MCF 10A (cell line): ENCODE data around the gene CORIN. TPM values are rescaled to one million over a fixed set of nuclear protein-coding genes. Genes with fewer than 3 reads are reported as not detected.

Experiments
- BruUV-seq: library from RNA; stranded (reverse); fragments of 400-500 nt; replicated peaks from 2 replicates; lab custom pipeline; 2021; lab: Mats Ljungman, UMichigan
- CTCF ChIA-PET: fragments of 300-600 bp; sonication (Branson Sonifier 250); formaldehyde crosslinking; extraction: SDS; loops from one replicate; lab custom pipeline; 2021; ENCODE audit warnings: antibody characterized with exemption, inconsistent platforms; lab: Yijun Ruan, JAX
- POLR2A ChIA-PET: fragments of 300-600, 350-650 bp; sonication (Branson Sonifier 250); formaldehyde crosslinking; extraction: SDS; loops from one replicate; lab custom pipeline; 2020; ENCODE audit warnings: antibody characterized with exemption, inconsistent platforms; lab: Yijun Ruan, JAX
- DNase-seq: peaks from one replicate; pipeline ENCODE4 v3.0.0-alpha.2; 2018; ENCODE audit not compliant: unreplicated experiment
- H3K27ac Mint-ChIP-seq: one replicate; pipeline ENCODE4 v1.8.0; 2022; ENCODE audit warnings: mild to moderate bottlenecking, low read depth, mixed read lengths; ENCODE audit not compliant: unreplicated experiment
- H3K27me3 Mint-ChIP-seq: one replicate; pipeline ENCODE4 v1.8.0; 2022; ENCODE audit warnings: mixed read lengths; ENCODE audit not compliant: insufficient read depth, unreplicated experiment
- H3K36me3 Mint-ChIP-seq: one replicate; pipeline ENCODE4 v1.8.0; 2022; ENCODE audit warnings: mild to moderate bottlenecking, moderate library complexity, mixed read lengths; ENCODE audit not compliant: insufficient read depth, unreplicated experiment
- H3K4me1 Mint-ChIP-seq: one replicate; pipeline ENCODE4 v1.8.0; 2022; ENCODE audit warnings: mixed read lengths; ENCODE audit not compliant: insufficient read depth, unreplicated experiment
- H3K4me3 Mint-ChIP-seq: one replicate; pipeline ENCODE4 v1.8.0; 2022; ENCODE audit warnings: mild to moderate bottlenecking, moderate library complexity, mixed read lengths; ENCODE audit not compliant: unreplicated experiment
- H3K9me3 Mint-ChIP-seq: one replicate; pipeline ENCODE4 v1.8.0; 2022; ENCODE audit warnings: mixed read lengths; ENCODE audit not compliant: unreplicated experiment
- CTCF ChIP-seq: fragments of 200-600 bp; IDR thresholded peaks from one replicate; pipeline ENCODE4 v1.8.0; 2022; ENCODE audit warnings: antibody characterized with exemption, mild to moderate bottlenecking; ENCODE audit not compliant: unreplicated experiment
- intact Hi-C: fragments of 100-400 bp; cut with micrococcal nuclease; formaldehyde crosslinking; loops from 2 replicates; pipeline ENCODE4 v1.14.1; 2022
- total RNA-seq: library from RNA; stranded (reverse); gene quantifications from 2 replicates; pipeline ENCODE4 v1.2.3, GENCODE V29; 2022

CORIN gene
- total RNA-seq, 1 experiment from 2014 or later, result 1.0 TPM

- ChIA-PET POLR2A (no interaction called here), CTCF (interaction anchor here (1.0 to 1.2 kb wide), 2 partner anchors 19 to 116 kb away, joined by 3 read pairs; no protein-coding TSS in a partner anchor)
- H3K9me3 Mint-ChIP-seq, result no peaks in the 10 kb centered on the region
- no peak for DNase-seq
- no peak overlapping the region for H3K27ac Mint-ChIP-seq
- H3K36me3 Mint-ChIP-seq, result no peaks in the 10 kb centered on the region
- no peak for TF ChIP-seq CTCF
- no peak overlapping the region for H3K4me3 Mint-ChIP-seq
- no TSS peak for BruUV-seq
- H3K27me3 Mint-ChIP-seq, result no peaks in the 10 kb centered on the region
- intact Hi-C loops, result no loop called here
- H3K4me1 Mint-ChIP-seq, result peaks cover 17% of the 10 kb centered on the region
These were observed 20.6 kb downstream of the CORIN start for GRCh38 chr4:47817275-47817674.

DNA sequence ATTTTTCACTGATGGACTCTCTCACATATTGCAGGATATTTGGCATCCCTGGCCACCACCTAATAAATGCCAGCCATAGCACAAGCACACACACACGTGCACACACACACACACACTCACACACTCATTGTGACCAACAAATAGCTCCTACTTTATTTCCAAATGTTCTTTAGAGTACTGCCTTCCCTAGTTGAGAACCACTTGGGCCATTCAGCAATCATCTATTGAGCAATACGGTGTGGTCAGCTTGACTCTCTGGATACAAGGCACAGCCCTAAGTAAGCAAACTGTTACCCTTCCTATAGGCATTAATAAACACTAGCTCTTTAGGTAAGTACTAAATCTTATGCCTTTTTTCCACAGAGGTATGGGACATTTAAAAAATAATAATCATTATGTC lies 21.1 kb downstream of the CORIN start:
- no peak overlapping the region for H3K4me3 Mint-ChIP-seq
- no peaks in the 10 kb centered on the region for H3K9me3 Mint-ChIP-seq
- CTCF ChIA-PET, result interaction anchor here (0.6 to 1.2 kb wide), 4 partner anchors 20 to 116 kb away, joined by 3 to 4 read pairs (median 3); no protein-coding TSS in a partner anchor
- peaks cover 17% of the 10 kb centered on the region for H3K4me1 Mint-ChIP-seq
- DNase-seq, result no peak
- H3K36me3 Mint-ChIP-seq, result no peaks in the 10 kb centered on the region
- BruUV-seq, result no TSS peak
- POLR2A ChIA-PET, result no interaction called here
- intact Hi-C loops, result no loop called here
- no peaks in the 10 kb centered on the region for H3K27me3 Mint-ChIP-seq
- TF ChIP-seq CTCF, result no peak
- no peak overlapping the region for H3K27ac Mint-ChIP-seq

DNA sequence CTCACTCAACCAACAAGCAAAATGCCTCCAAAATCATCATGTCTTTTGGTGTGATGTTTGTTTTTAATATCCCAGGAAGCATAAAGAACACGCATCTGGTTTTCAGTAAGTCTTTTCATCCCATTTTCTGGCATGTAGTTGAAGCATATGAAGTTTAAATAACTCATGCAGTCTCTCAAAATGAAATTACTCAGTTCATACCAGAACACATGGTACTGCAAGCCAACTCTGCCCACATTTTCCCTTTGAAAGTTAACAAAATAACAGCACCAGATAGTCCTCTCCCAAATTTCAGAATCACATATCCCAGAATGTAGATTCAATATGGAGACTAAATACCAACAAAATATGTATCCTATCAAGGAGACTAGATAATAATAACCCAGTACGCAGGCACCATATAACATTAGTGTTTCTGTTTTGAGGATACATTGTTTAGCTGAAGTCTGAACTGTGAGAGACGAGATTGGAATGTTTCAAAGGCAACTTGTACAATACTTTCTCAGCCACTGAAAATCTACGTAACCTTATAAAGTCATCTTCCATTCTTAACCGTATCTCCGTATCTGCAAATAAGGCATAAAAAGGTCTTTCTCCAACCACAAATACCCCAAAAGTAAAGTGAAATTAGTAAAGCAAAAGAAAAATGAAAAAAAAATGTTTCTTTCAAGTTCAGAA lies 23.1 kb downstream of the CORIN start:
- Mint-ChIP-seq H3K27ac (no peak overlapping the region), H3K4me3 (no peak overlapping the region), H3K4me1 (peaks cover 14% of the 10 kb centered on the region), H3K36me3 (no peaks in the 10 kb centered on the region), H3K27me3 (no peaks in the 10 kb centered on the region), H3K9me3 (no peaks in the 10 kb centered on the region)
- intact Hi-C loops, result no loop called here
- DNase-seq, result no peak
- no peak for TF ChIP-seq CTCF
- BruUV-seq, result no TSS peak
- CTCF ChIA-PET, result interaction anchor here (0.5 to 2.0 kb wide), 4 partner anchors 12 to 114 kb away, joined by 3 to 5 read pairs (median 3); no protein-coding TSS in a partner anchor
- POLR2A ChIA-PET, result interaction anchor here (0.5 to 0.6 kb wide), 2 partner anchors 17 to 39 kb away, joined by 3 read pairs; no protein-coding TSS in a partner anchor

DNA sequence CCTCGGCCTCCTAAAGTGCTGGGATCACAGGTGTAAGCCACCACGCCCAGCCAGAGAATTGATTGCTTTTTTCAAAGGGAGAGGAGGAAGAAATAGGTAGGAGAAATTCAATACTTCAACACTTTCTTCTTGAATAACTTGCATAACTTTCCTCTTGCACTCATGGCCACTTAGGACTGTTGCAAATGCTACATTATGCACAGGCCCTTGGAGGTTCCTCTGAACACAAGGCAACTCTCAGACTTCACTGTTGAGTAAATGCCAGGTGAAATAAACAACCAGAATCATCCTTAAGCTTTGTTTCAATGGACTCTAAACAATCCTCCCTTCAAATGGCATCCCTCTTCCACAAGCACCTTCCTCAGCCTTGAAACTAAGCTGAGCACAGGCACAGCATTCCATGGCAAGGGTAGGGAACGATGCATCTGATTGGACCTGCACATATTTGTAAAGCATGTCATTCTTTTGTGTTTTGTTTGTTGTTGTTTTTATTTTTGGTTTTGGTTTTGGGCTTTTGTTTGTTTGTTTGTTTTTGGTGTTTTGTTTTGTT lies 28.1 kb downstream of the CORIN start:
- intact Hi-C loops, result no loop called here
- peaks cover 6% of the 10 kb centered on the region for H3K4me1 Mint-ChIP-seq
- no peak overlapping the region for H3K4me3 Mint-ChIP-seq
- no peak for DNase-seq
- no peak overlapping the region for H3K27ac Mint-ChIP-seq
- H3K9me3 Mint-ChIP-seq, result no peaks in the 10 kb centered on the region
- no peaks in the 10 kb centered on the region for H3K27me3 Mint-ChIP-seq
- ChIA-PET CTCF (interaction anchor here (0.6 kb wide), 1 partner anchor 993 kb away, joined by 3 read pairs; no protein-coding TSS in a partner anchor), POLR2A (no interaction called here)
- no peak for TF ChIP-seq CTCF
- BruUV-seq, result no TSS peak
- H3K36me3 Mint-ChIP-seq, result no peaks in the 10 kb centered on the region
